Spleen (tissue), 7 donors: ENCODE measurements around the gene KRT8.

ENCODE experiments used
- CTCF ChIP-seq, 11 experiments: fragments of 200-600 bp in 7 of 11; fragments of 450-650 bp in 4 of 11; sonication (generic) in 4 of 11; IDR thresholded peaks in 8 of 11; conservative IDR thresholded peaks in 3 of 11; 1 replicate in 7 of 11; 2 replicates in 4 of 11; pipeline versions ENCODE4 v1.4.0 to v1.8.0; 2016 to 2021; ENCODE audit warnings: antibody characterized with exemption in 11 of 11, inconsistent platforms in 4 of 11, mild to moderate bottlenecking in 1 of 11
- POLR2A ChIP-seq, 3 donors: fragments of 450-650 bp; IDR thresholded peaks; one replicate each; pipeline ENCODE4 v1.5.1; 2017; ENCODE audit warnings: antibody characterized with exemption in 3 of 3, mild to moderate bottlenecking in 1 of 3
- POLR2AphosphoS5 ChIP-seq, 3 donors: sonication (generic); formaldehyde crosslinking; IDR thresholded peaks; one replicate each; pipeline ENCODE4 v1.5.1; 2017; ENCODE audit warnings: antibody characterized with exemption in 3 of 3
- donor health status: DM: no; HTN: no; CAD: no; lungs with moderate emphysema.
- donor health status: DM: no; HTN: no; CAD: no.
- donor health status: DM: no; HTN: no; CAD: no.

DNA sequence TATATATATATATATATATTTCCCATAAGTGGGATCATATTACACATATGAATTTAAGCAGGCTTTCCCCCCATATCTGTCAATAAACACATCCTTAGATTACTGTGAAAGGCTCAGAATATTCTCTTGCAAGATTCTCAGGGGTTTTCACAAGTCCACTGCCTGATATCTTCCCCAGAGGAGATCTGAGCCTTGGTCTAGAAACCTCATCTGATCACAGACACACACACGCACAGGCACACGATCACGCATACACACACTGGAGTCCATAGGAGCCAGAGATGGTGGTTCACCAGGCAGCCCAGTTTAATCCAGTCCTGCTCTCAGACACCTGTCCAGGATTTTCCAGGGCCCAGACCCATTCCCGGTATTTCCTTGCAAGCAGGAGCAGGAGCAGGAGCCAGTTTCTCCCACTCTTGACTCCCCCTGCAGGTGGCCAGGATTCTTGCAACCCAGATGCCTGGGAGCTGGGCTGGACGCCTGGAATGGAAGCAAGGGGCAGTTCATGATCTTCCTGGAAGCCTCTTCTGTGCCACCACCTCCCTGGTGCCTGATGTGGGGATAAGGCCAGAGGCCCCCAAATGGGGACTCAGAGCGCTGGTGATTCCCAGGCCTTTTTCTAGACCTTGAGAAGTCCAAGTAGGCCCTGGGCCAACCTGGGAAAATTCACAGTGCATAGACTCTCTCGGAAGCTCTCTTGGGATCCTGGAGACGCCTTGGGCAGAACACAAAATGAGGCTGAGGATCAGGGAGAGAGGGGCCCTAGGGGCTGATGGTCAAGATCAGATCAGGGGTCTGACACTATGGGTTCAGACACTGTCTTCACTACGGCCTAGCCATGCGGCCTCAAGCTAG is 39.6 kb downstream of the KRT8 start:
- TF ChIP-seq POLR2A (IDR thresholded peaks at IDR 0.05) (no peak), POLR2AphosphoS5 (IDR thresholded peaks at IDR 0.05) (no peak), CTCF (IDR thresholded peaks at IDR 0.05 in 8 of 11, conservative IDR thresholded peaks at IDR 0.05 in 3 of 11) (peak in 9 of 11 experiments; percentile 38 to 79 (median 61))
